OCI-LY1 (cell line): Measurements from ENCODE around the gene IGSF8.

ENCODE experiments used
- H2AFZ ChIP-seq: fragments of 200-600 bp; sonication (generic), shearing (Covaris generic); 2 replicates; pipeline ENCODE4 v1.6.0; 2014; ENCODE audit warnings: antibody characterized with exemption, mild to moderate bottlenecking, low read length
- H3F3A ChIP-seq: fragments of 200-600 bp; sonication (generic), shearing (Covaris generic); 2 replicates; pipeline ENCODE4 v1.6.0; 2014; ENCODE audit warnings: mild to moderate bottlenecking, antibody characterized with exemption, low read length, moderate library complexity; ENCODE audit not compliant: insufficient read depth
- H3K27ac ChIP-seq: fragments of 200-600 bp; sonication (generic); 2 replicates; pipeline ENCODE4 v1.5.1; 2014; ENCODE audit warnings: low read length, mixed run types, mild to moderate bottlenecking, low read depth; ENCODE audit not compliant: poor library complexity, severe bottlenecking
- H3K27me3 ChIP-seq: fragments of 200-600 bp; sonication (generic); 2 replicates; pipeline ENCODE4 v1.6.0; 2014; ENCODE audit warnings: antibody characterized with exemption, mild to moderate bottlenecking, low read length, moderate library complexity; ENCODE audit not compliant: insufficient read depth
- H3K36me3 ChIP-seq: fragments of 200-600 bp; sonication (generic); 2 replicates; pipeline ENCODE4 v1.6.1; 2014; ENCODE audit warnings: mild to moderate bottlenecking, antibody characterized with exemption, low read length, moderate library complexity, mixed read lengths; ENCODE audit not compliant: insufficient read depth
- H3K4me1 ChIP-seq: fragments of 200-600 bp; sonication (generic); 2 replicates; pipeline ENCODE4 v1.5.1; 2014; ENCODE audit warnings: mild to moderate bottlenecking, low read length, moderate library complexity; ENCODE audit not compliant: insufficient read depth, severe bottlenecking
- H3K4me2 ChIP-seq: fragments of 200-600 bp; sonication (generic), shearing (Covaris generic); 2 replicates; pipeline ENCODE4 v1.6.1; 2014; ENCODE audit warnings: low read length
- H3K4me3 ChIP-seq: fragments of 200-600 bp; sonication (generic); 2 replicates; pipeline ENCODE4 v1.5.1; 2014; ENCODE audit warnings: low read length, low read depth, mild to moderate bottlenecking, mixed read lengths; ENCODE audit not compliant: poor library complexity, severe bottlenecking
- H3K79me2 ChIP-seq: fragments of 200-600 bp; shearing (Covaris generic); 2 replicates; pipeline ENCODE4 v1.6.1; 2016; ENCODE audit warnings: mixed run types, low read length, mixed read lengths; ENCODE audit not compliant: insufficient read depth
- H3K9ac ChIP-seq: fragments of 200-600 bp; sonication (generic), shearing (Covaris generic); 2 replicates; pipeline ENCODE4 v1.6.1; 2014; ENCODE audit warnings: mild to moderate bottlenecking, low read length, mixed read lengths
- H3K9me2 ChIP-seq: fragments of 200-600 bp; sonication (generic), shearing (Covaris generic); 2 replicates; pipeline ENCODE4 v1.6.1; 2014; ENCODE audit warnings: low read depth, mild to moderate bottlenecking, low read length, mixed read lengths
- H3K9me3 ChIP-seq: fragments of 200-600 bp; shearing (Covaris generic); 2 replicates; pipeline ENCODE4 v1.6.1; 2014; ENCODE audit warnings: low read length, mixed read lengths
- H4K20me1 ChIP-seq: fragments of 200-600 bp; sonication (generic), shearing (Covaris generic); 2 replicates; pipeline ENCODE4 v1.6.0; 2016; ENCODE audit warnings: mild to moderate bottlenecking, low read length; ENCODE audit not compliant: insufficient read depth
- EZH2 ChIP-seq: fragments of 200-600 bp; sonication (generic), shearing (Covaris generic); IDR thresholded peaks from 2 replicates; pipeline ENCODE4 v1.8.0; 2017; ENCODE audit warnings: borderline replicate concordance, mixed run types, mild to moderate bottlenecking, antibody characterized with exemption, low read length, moderate library complexity, mixed read lengths
- TF ChIP-seq, protein P1 (sequence below): fragments of 200-600 bp; sonication (generic), shearing (Covaris generic); IDR thresholded peaks from 2 replicates; pipeline ENCODE4 v1.5.1; 2017; ENCODE audit warnings: mild to moderate bottlenecking, antibody characterized with exemption, low read length, moderate library complexity, mixed read lengths

IGSF8 gene

GRCh38 chr1:160096274-160097116 is 1.9 kb downstream of the IGSF8 start:
- H3K27me3 ChIP-seq: no peaks in the 10 kb centered on the region
- peak overlapping the region; percentile 82; the same call in 1 of the 2 replicates for H3K9ac ChIP-seq
- no peak overlapping the region for H2AFZ ChIP-seq
- H3K4me2 ChIP-seq: peak overlapping the region; percentile 91; the same call in 1 of the 2 replicates
- peaks cover 8% of the 10 kb centered on the region; the same call in 1 of the 2 replicates for H3K36me3 ChIP-seq
- no peaks in the 10 kb centered on the region for H3K9me2 ChIP-seq
- H3K9me3 ChIP-seq: no peaks in the 10 kb centered on the region
- H3K4me3 ChIP-seq: no peak overlapping the region
- peaks cover 30% of the 10 kb centered on the region for H3K4me1 ChIP-seq
- no peaks in the 10 kb centered on the region for H4K20me1 ChIP-seq
- TF ChIP-seq, protein P1, sequence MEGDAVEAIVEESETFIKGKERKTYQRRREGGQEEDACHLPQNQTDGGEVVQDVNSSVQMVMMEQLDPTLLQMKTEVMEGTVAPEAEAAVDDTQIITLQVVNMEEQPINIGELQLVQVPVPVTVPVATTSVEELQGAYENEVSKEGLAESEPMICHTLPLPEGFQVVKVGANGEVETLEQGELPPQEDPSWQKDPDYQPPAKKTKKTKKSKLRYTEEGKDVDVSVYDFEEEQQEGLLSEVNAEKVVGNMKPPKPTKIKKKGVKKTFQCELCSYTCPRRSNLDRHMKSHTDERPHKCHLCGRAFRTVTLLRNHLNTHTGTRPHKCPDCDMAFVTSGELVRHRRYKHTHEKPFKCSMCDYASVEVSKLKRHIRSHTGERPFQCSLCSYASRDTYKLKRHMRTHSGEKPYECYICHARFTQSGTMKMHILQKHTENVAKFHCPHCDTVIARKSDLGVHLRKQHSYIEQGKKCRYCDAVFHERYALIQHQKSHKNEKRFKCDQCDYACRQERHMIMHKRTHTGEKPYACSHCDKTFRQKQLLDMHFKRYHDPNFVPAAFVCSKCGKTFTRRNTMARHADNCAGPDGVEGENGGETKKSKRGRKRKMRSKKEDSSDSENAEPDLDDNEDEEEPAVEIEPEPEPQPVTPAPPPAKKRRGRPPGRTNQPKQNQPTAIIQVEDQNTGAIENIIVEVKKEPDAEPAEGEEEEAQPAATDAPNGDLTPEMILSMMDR: no peak
- no peak for TF ChIP-seq EZH2
- no peak overlapping the region for H3K27ac ChIP-seq
- no peaks in the 10 kb centered on the region for H3K79me2 ChIP-seq
- no peaks in the 10 kb centered on the region for H3F3A ChIP-seq

- H3K4me3 ChIP-seq: no peak overlapping the region
- H3K27me3 ChIP-seq: no peaks in the 10 kb centered on the region
- no peaks in the 10 kb centered on the region for H3K79me2 ChIP-seq
- peaks cover 23% of the 10 kb centered on the region for H3K4me1 ChIP-seq
- no peaks in the 10 kb centered on the region for H3K9me2 ChIP-seq
- H3K4me2 ChIP-seq: no peak overlapping the region
- H3K36me3 ChIP-seq: peaks cover 14% of the 10 kb centered on the region
- no peak overlapping the region for H3K9ac ChIP-seq
- no peaks in the 10 kb centered on the region for H4K20me1 ChIP-seq
- TF ChIP-seq, protein P1: no peak
- TF ChIP-seq EZH2: no peak
- H3K27ac ChIP-seq: no peak overlapping the region
- no peaks in the 10 kb centered on the region for H3K9me3 ChIP-seq
- no peaks in the 10 kb centered on the region for H3F3A ChIP-seq
- no peak overlapping the region for H2AFZ ChIP-seq
These were observed 2.9 kb downstream of the IGSF8 start for GRCh38 chr1:160095382-160096105.

GRCh38 chr1:160094806-160095205 is 3.6 kb downstream of the IGSF8 start:
- Histone ChIP-seq H4K20me1 (no peaks in the 10 kb centered on the region), H3K79me2 (no peaks in the 10 kb centered on the region), H3K4me2 (no peak overlapping the region), H3F3A (no peaks in the 10 kb centered on the region), H3K9me3 (no peaks in the 10 kb centered on the region), H2AFZ (no peak overlapping the region), H3K4me3 (no peak overlapping the region), H3K27me3 (no peaks in the 10 kb centered on the region), H3K9me2 (no peaks in the 10 kb centered on the region), H3K36me3 (peaks cover 14% of the 10 kb centered on the region), H3K27ac (no peak overlapping the region), H3K9ac (no peak overlapping the region), H3K4me1 (peaks cover 23% of the 10 kb centered on the region)
- TF ChIP-seq, protein P1: no peak
- no peak for TF ChIP-seq EZH2
